ENCODE measurements around the gene QPCT. TPM values are rescaled to one million over a fixed set of nuclear protein-coding genes. Genes with fewer than 3 reads are reported as not detected.

The QPCT gene
- total RNA-seq, 1 experiment from 2014 or later, result 4.2 TPM

DNA sequence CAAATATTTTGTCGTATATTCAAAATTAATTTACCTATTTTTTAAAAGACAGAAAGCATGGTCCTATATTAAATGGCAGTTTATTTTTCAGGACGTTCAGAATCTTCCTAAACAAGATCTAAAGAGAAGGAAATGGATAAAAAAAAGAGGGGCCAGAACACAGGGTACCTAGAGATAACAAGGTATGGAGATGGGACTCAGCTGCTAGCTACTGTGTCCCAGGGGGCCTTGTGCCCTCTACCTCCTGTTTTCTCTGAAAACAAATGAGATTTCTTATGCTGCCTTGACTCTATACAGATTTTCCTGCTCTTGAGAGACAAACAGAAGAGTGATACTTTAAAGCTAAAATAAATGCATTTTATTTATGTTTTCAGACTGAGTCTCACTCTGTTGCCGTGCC is 29.1 kb upstream of the QPCT start:
- Histone ChIP-seq H3K4me3 (ENCODE audit: low read depth, low read length, poor library complexity, severe bottlenecking) (no peak overlapping the region), H3K27me3 (replicated peaks; ENCODE audit: insufficient read depth, low read depth, low read length, poor library complexity) (no peaks in the 10 kb centered on the region), H3K9me3 (ENCODE audit: low read depth, low read length, poor library complexity, severe bottlenecking) (no peaks in the 10 kb centered on the region), H3K27ac (ENCODE audit: low read depth, low read length, poor library complexity, severe bottlenecking) (no peak overlapping the region), H3K36me3 (ENCODE audit: insufficient read depth, low read length, poor library complexity, severe bottlenecking) (peaks cover 8% of the 10 kb centered on the region), H3K4me1 (ENCODE audit: insufficient read depth, low read length, poor library complexity, severe bottlenecking) (peaks cover 17% of the 10 kb centered on the region)
- BruUV-seq (replicated peaks), result no TSS peak
- CTCF ChIA-PET, result no interaction called here
- POLR2A ChIA-PET (ENCODE audit: low non-redundant PET), result no interaction called here
- intact Hi-C loops (cut with micrococcal nuclease; ENCODE audit: unreplicated experiment), result no loop called here
- TF ChIP-seq EZH2 (IDR thresholded peaks at IDR 0.05; ENCODE audit: borderline replicate concordance, low read depth, low read length, poor library complexity, severe bottlenecking) (no peak), CTCF (conservative IDR thresholded peaks at IDR 0.05; ENCODE audit: low read depth, low read length) (no peak)
- no peak for DNase-seq (ENCODE audit: low spot score)

- CTCF ChIA-PET, result no interaction called here
- H3K27ac ChIP-seq (ENCODE audit: low read depth, low read length, poor library complexity, severe bottlenecking), result no peak overlapping the region
- no TSS peak for BruUV-seq (replicated peaks)
Observed at GRCh38 chr2:37316181-37316580, 28.2 kb upstream of the QPCT start.

GRCh38 chr2:37317746-37318145 is 26.7 kb upstream of the QPCT start:
- H3K36me3 ChIP-seq (ENCODE audit: insufficient read depth, low read length, poor library complexity, severe bottlenecking), result peaks cover 8% of the 10 kb centered on the region
- intact Hi-C loops (cut with micrococcal nuclease; ENCODE audit: unreplicated experiment), result no loop called here
- no TSS peak for BruUV-seq (replicated peaks)
- DNase-seq (ENCODE audit: low spot score), result no peak
- H3K4me3 ChIP-seq (ENCODE audit: low read depth, low read length, poor library complexity, severe bottlenecking), result no peak overlapping the region
- peaks cover 34% of the 10 kb centered on the region for H3K4me1 ChIP-seq (ENCODE audit: insufficient read depth, low read length, poor library complexity, severe bottlenecking)
- H3K27ac ChIP-seq (ENCODE audit: low read depth, low read length, poor library complexity, severe bottlenecking), result no peak overlapping the region
- ChIA-PET CTCF (no interaction called here), POLR2A (ENCODE audit: low non-redundant PET) (interaction anchor here (0.6 kb wide), 1 partner anchor 17 kb away, joined by 6 read pairs; no protein-coding TSS in a partner anchor)
- H3K27me3 ChIP-seq (replicated peaks; ENCODE audit: insufficient read depth, low read depth, low read length, poor library complexity), result no peaks in the 10 kb centered on the region
- H3K9me3 ChIP-seq (ENCODE audit: low read depth, low read length, poor library complexity, severe bottlenecking), result no peaks in the 10 kb centered on the region
- TF ChIP-seq CTCF (conservative IDR thresholded peaks at IDR 0.05; ENCODE audit: low read depth, low read length), result no peak
- TF ChIP-seq EZH2 (IDR thresholded peaks at IDR 0.05; ENCODE audit: borderline replicate concordance, low read depth, low read length, poor library complexity, severe bottlenecking), result no peak

More at GRCh38 chr2:37316181-37316580, 28.2 kb upstream of the QPCT start:
- Histone ChIP-seq H3K4me1 (ENCODE audit: insufficient read depth, low read length, poor library complexity, severe bottlenecking) (peaks cover 23% of the 10 kb centered on the region), H3K36me3 (ENCODE audit: insufficient read depth, low read length, poor library complexity, severe bottlenecking) (peaks cover 8% of the 10 kb centered on the region), H3K4me3 (ENCODE audit: low read depth, low read length, poor library complexity, severe bottlenecking) (no peak overlapping the region), H3K9me3 (ENCODE audit: low read depth, low read length, poor library complexity, severe bottlenecking) (no peaks in the 10 kb centered on the region), H3K27me3 (replicated peaks; ENCODE audit: insufficient read depth, low read depth, low read length, poor library complexity) (no peaks in the 10 kb centered on the region)
- DNase-seq (ENCODE audit: low spot score), result no peak
- intact Hi-C loops (cut with micrococcal nuclease; ENCODE audit: unreplicated experiment), result no loop called here
- POLR2A ChIA-PET (ENCODE audit: low non-redundant PET), result no interaction called here
- TF ChIP-seq EZH2 (IDR thresholded peaks at IDR 0.05; ENCODE audit: borderline replicate concordance, low read depth, low read length, poor library complexity, severe bottlenecking), result no peak
- TF ChIP-seq CTCF (conservative IDR thresholded peaks at IDR 0.05; ENCODE audit: low read depth, low read length), result no peak

Data from A673 (cell line).